Measurements from ENCODE around the gene PLEKHB1.
A peak's percentile ranks its signal among the peaks of the same experiment; 100 is the strongest.

The PLEKHB1 gene

DNA sequence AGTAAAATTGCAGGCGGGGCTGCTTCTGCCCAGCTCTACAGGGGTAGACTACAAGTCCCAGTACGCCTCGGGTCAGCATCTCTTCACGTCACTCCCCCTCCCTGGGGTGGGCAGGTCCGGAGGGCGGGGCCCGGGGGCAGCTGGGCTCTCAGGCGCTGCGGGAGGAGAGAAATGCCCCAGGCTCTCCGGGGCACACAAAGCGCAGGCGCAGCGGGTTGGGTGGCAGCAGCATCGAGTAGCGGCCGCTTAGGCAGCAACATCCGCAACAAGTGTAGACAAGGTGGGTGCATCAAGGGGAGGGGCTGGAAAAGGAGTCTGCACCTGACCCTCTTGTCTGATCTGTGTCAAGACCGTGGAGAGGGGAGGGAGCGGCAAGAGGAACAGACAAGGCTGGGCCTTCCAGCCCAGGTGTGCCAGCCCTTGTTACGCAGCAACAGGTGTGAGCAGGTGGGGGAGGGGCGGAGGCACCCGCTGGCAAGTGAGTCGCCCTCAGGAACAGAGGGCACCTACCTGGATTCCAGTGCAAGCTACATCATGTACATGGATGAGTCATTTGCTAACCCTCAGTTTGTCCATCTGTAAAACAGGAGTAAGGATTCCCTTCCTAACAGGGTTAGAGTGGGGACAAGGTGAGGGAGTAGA is 1.2 kb downstream of the PLEKHB1 start:
- DNase-seq, result peak; percentile 89 to 99 (median 96)
- intact Hi-C loops (cut with DNase I), result no loop called here

DNA sequence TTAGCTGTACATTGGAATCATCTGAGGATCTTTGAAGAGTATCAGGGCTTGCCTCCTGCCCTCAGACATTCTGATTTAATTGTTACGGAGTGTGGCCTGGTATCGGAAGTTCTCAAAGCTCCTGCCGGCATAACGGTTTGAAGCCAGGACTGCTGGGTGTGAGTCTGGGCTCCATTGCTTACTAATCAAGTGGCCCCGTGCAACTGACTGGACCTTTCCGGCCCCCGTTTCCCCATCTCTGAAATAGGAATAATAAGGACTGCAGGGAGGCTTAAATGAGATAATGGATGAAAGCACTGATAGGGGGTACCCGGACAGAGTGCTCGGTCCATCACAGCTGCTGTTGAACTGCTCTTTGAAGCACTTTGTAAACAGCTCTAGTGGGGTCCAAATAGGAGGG is 1.7 kb downstream of the PLEKHB1 start:
- DNase-seq, result peak in 1 of 10 donors; percentile 56
- intact Hi-C loops (cut with DNase I), result no loop called here

DNA sequence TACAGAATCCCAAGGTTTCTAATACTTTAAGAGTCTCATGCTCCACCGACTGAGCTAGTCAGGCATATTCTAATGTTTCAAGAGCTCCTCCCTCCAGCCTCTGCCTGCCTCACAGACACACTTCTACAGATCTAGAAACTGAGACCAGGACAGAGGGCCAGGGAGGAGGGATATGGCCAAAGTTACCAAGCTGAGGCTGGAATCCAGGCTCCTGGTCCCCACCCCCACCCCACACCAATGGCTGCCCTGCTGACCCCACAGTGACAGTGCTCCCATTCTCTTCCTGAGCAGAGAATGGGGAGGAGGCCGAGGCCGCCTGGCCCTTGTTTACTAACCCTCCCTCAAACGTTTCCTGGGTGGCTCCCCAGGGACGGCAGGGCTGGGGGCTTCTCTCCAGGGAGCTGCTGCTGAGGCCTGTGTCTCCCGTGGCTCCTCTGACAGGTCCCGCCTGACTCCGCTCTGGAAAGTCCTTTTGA is 2.2 kb downstream of the PLEKHB1 start:
- intact Hi-C loops (cut with DNase I), result no loop called here
- DNase-seq, result peak in 4 of 10 donors; percentile 17 to 83 (median 60)

DNA sequence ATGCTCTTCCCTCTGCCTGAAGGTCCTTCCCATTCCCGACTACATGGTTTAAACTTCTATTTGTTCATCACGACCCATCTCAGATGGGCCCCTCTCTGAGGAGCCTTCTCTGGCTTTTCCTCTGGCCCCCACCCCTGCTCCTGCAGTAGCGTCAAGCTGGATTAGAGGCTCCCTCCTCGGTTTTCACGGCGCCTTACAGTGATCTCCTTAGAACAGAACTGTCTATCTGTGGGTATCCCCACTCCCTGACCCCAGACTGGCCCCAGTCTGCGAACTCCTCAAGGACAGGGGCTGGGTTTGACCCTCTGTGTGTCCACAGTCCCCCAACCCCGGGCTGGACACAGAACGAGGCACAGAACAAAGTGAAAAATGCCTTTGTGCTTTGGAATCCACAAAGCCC is 2.8 kb downstream of the PLEKHB1 start:
- peak in 1 of 10 donors; percentile 73 for DNase-seq

DNA sequence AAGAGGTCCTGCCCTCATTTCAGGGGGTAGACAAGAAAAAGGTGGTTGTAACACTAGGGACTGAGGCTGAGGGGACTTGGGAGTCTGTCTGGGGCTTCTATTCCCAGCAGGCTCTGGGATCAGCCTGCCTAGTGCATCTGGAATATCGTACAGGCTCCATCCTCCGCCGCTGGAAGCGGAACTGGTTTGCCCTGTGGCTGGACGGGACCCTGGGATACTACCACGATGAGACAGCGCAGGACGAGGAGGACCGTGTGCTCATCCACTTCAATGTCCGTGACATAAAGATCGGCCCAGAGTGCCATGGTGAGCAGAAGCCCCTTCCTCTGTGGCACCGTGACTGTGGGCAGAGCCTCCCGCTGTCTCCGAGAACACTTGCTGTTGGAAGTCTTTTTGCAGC is 4.0 kb downstream of the PLEKHB1 start:
- intact Hi-C loops (cut with DNase I), result no loop called here
- DNase-seq, result peak in 1 of 10 donors; percentile 67

More for the DNA sequence above, 2.8 kb downstream of the PLEKHB1 start:
- intact Hi-C loops (cut with DNase I), result no loop called here

DNA sequence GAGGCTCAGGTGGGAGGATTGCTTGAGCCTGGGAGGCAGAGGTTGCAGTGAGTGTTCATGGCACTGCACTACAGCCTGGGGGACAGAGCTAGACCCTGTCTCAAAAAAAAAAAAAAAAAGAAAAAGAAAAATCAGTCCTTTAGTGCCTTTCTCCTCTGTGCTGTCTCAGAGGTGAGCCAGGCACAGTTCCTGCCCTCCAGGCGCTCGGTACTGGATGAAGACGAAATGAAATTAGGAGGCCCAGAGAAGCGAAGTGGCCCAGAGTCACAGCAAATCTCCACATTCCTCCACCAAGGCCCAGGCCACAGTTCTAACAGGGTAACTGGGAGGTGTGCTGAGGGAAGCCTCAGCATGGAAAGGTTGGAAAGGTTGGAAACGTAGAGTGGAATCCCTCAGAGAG is 4.9 kb downstream of the PLEKHB1 start:
- DNase-seq, result peak in 1 of 10 donors; percentile 67
- intact Hi-C loops (cut with DNase I), result no loop called here

DNA sequence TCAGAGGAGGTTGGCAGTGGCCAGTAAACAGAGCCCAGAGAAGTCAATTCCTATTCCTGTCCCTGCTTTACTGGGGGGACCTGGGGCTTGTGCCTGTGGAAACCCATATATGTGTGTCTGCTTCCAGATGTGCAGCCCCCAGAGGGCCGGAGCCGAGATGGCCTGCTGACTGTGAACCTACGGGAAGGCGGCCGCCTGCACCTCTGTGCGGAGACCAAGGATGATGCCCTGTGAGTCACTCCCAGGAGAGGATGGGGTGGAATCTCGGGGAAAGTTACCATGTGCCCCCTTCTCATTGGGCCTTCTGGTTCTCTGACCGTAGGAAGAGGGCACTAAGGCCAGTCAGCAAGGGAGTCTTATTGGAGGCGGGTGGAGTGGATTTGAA is 5.3 kb downstream of the PLEKHB1 start:
- intact Hi-C loops (cut with DNase I), result no loop called here
- peak in 1 of 10 donors; percentile 65 for DNase-seq

DNA sequence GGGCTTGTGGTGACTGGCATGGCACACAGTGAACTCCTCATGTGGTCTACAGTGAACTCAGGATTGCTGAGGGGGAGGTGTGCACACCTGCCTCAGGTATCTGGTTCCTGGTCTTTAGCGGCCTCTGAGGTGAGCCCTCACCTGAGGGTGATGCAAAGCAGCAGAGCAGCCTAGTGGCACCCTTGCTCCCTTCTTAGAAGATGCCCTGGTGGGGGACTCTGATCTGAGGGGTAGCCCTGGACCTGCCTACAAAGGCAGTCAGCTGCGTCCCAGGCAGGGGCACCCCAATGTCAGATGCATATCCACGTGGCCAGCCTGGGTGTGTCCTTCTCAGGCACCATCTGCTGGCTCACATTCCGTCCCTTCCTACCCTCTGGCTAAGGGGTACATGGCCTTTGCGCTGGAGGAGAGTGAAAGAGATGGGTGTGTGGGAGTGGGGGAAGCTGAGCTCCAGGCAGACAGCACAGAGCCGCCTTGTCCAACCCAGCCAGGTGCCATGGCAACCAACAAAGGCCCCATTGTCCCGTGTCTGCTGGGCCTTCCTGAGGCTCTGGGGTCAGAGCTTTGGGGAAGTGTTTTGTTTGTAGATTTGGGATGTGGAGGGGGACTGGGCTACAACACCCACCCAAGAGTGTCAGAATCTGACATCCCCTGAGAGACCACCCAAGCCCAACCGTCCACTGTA is 5.8 kb downstream of the PLEKHB1 start:
- peak; percentile 76 to 99 (median 91) for DNase-seq

DNA sequence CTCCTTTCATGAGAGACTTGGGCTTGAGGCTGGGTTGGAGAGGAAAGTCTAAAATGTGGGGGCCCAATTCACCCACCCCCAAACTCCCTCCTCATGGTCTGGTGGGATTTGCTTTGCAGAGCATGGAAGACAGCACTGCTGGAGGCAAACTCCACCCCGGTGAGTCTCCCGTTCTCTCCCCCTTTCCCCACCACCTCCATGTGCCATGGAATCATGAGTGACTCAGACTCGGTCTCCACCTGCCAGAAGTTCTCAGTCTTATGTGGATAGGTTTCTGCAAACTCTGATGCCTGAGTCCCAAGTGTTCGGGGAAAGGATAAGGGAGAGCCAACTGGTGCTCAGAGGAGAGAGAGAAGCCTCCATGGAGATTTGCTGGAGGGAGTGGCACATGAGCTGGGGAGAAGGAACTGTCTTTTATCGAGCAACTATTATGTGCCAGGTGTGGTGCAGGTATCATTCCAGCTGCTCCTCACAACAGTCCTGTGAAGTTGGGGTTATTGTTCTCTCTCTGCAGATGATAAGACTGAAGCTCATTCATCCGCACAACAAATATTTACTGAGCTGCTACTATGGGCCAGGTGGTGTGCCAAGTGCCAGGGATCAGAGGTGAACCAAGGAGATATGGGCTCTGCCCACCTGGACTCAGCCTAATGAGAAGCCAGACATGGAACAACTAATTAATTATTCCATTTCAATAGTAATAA is 6.6 kb downstream of the PLEKHB1 start:
- peak in 1 of 10 donors; percentile 75 for DNase-seq
- intact Hi-C loops (cut with DNase I), result no loop called here

More for the DNA sequence above, 5.8 kb downstream of the PLEKHB1 start:
- intact Hi-C loops (cut with DNase I), result no loop called here

DNA sequence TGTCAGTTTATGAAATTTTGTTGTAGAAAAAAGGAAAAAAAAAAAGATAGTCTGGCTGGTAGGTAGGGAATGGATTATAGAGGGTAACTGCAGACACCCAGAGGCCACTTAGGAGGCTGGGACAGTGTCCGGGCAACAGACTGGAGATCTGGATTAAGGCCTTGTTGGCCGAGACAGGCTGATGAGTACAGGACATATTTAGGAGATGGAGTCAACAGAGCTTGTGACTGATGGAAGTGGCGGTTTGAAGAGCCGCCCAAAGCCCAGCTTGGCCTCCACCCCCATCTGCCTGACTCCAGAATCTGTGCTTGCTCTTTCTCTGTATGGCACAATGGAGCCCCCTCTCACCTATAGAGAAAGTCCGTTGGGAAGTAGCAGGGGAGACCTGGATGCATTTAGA is 7.6 kb downstream of the PLEKHB1 start:
- intact Hi-C loops (cut with DNase I), result no loop called here
- DNase-seq, result peak in 1 of 10 donors; percentile 43

DNA sequence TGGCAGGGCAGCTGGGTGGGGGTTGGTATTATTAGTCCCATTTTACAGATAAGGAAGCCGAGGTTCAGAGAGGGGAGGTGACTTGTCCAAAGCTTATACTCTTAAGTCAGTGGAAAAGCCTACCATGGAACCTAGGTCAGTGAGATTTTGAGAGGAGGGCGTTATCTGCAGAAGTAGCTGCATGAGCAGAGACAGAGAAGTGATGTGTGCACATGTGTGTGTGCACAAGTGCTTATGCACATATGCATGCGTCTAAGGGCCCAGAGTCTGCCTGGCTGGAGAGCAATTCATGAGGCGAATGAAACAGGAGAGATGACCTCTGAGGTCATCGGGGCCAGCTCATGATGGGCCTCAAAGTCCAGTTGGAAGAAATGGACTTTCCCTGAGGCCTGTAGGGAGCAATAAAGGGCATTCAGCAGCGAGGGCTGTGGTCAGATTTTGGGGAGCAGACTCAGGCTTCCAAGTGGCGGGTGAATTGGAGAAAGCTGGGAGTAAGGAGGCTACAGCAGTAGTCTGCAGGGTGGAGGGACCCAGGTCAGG is 8.2 kb downstream of the PLEKHB1 start:
- peak in 1 of 10 donors; percentile 51 for DNase-seq
- intact Hi-C loops (cut with DNase I), result no loop called here

DNA sequence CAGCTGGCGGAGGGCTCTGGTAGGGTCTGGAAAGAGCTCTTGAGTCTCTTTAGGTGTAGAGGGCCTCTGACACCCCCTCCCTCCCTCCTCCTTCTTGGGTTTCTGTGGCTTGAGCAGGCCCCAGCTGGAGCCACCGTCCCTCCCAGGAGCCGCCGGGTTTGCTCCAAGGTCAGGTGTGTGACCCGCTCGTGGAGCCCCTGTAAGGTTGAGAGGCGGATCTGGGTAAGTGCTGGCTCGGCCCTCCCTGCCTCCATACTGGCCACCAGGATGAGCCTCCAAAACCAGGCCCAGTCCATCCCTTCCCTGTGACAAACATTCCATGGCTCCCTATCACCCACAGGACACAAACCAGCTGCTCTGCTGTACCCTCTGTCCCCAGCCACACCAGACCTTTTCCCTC is 9.3 kb downstream of the PLEKHB1 start:
- intact Hi-C loops (cut with DNase I), result no loop called here
- DNase-seq, result peak in 1 of 10 donors; percentile 53

DNA sequence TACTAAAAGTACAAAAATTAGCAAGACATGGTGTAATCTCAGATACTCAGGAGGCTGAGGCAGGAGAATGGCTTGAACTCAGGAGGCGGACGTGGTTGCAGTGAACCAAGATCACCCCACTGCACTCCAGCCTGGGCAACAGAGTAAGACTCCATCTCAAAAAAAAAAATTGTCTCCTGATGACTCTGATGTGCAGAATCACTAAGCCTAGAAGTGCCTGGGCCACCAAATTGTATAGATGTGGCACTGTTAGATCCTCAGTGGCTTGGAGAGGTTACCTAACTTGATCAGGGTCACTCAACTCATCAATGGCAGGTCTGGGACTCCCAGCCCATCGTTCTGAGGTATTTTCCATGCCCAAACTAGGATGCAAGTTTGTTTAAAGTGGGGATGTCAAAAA is 10.6 kb downstream of the PLEKHB1 start:
- peak in 1 of 10 donors; percentile 5 for DNase-seq
- intact Hi-C loops (cut with DNase I), result no loop called here

DNA sequence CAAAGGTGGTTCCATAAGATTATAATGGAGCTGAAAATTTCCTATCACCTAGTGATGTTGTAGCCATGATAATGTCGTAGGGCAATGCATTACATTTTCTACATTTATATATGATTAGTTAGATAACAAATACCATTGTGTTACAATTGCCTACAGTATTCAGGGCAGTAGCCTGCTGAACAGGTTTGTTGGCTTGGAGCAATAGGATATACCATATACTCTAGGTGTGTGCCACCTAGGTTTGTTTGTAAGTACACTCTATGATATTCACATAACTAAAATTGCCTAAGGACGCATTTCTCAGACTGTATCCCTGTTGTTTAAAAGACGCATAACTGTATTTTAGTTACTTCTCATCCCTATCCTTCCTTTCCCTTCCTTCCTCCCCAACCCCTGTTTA is 13.6 kb downstream of the PLEKHB1 start:
- no peak for DNase-seq
- intact Hi-C loops (cut with DNase I), result loop anchor here (5.0 kb wide), 2 partner anchors 258 to 353 kb away; partner anchors contain the start of gene ARHGEF17

DNA sequence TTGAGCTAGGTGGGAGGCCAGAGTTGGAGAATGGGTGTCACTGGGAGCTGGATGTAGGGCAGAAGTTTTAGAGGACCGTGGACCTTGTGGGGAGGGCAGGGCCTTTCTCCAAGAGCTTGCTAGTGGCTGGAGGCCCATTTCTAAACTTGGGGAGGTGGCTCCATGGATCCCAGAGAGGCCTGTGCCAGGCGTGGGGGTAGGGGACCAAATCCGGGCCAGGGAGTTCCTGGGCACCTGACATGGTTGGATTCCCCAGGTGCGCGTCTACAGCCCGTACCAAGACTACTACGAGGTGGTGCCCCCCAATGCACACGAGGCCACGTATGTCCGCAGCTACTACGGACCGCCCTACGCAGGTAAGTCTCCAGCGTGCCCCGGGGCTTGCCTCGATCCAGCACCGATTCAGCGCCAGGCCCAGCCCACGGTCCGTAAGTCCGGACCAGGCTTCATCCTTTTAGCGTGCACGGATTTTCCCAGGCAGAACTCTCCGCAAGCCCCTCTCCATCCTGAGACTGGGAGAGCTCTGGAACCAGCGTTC is 14.2 kb downstream of the PLEKHB1 start:
- intact Hi-C loops (cut with DNase I), result loop anchor here (1.0 to 5.0 kb wide), 3 partner anchors 35 to 353 kb away; partner anchors contain the start of gene ARHGEF17
- no peak for DNase-seq

DNA sequence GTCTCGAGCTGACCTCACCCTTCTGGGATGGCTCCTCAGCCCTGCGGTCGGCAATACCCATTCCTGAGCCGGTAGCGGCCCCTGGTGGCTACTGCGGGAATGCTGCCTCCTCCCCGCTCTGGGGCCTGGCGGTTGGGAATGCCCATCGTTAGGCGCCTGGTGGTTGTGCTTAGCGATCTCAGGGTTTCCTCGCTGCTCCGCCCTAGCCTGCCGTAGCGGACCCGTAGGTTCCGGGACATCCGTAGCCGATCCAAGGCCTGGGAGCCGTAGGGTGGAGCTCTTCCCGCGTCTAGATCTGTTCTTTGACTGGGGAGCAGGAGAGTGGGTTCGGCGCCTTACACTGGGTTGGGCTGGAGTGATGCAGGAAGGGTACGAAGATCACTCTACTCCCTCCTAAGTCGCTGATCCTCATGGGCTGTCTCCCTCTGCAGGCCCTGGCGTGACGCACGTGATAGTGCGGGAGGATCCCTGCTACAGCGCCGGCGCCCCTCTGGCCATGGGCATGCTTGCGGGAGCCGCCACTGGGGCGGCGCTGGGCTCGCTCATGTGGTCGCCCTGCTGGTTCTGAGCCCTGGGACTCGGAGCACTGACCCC is 14.8 kb downstream of the PLEKHB1 start:
- DNase-seq, result peak; percentile 86 to 99 (median 96)
- intact Hi-C loops (cut with DNase I), result loop anchor here (1.0 to 5.0 kb wide), 3 partner anchors 36 to 354 kb away; partner anchors contain the start of gene ARHGEF17

DNA sequence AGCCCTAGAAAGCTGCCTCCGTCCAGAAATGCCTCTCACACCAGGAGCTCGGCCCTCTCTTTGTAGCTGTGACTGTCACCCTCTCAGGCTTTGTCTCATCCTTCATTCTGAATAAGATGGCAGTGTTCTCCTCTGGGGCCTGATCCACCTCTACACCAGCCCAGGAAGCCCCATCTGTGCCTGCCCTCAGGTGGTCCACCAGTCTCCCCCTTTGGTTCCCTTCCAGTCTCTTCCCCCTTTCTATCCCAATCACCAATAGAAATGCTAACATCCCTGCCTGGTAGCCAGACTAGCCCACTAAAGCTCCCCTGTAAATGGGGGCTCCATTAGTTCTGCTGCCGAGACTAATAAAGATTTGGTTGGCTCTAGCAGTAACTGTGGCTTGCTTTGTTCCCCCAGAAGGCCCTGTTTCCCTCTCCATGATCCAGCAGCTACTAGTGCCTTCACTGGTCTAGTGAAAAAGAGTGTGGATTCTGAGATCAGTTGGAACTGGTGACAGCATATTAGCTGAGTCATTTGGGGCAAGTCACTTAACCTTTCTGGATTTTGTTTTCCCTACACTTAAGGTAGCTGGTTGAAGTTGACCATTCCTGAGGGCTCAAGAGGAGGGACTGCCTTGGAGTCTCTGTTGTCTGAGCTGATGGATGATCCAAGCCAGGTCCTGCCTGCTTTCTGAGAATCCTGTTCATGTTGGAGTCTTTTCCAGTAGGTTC is 16.2 kb downstream of the PLEKHB1 start:
- intact Hi-C loops (cut with DNase I), result loop anchor here (5.0 kb wide), 2 partner anchors 260 to 355 kb away; partner anchors contain the start of gene ARHGEF17
- DNase-seq, result peak in 1 of 10 donors; percentile 59

DNA sequence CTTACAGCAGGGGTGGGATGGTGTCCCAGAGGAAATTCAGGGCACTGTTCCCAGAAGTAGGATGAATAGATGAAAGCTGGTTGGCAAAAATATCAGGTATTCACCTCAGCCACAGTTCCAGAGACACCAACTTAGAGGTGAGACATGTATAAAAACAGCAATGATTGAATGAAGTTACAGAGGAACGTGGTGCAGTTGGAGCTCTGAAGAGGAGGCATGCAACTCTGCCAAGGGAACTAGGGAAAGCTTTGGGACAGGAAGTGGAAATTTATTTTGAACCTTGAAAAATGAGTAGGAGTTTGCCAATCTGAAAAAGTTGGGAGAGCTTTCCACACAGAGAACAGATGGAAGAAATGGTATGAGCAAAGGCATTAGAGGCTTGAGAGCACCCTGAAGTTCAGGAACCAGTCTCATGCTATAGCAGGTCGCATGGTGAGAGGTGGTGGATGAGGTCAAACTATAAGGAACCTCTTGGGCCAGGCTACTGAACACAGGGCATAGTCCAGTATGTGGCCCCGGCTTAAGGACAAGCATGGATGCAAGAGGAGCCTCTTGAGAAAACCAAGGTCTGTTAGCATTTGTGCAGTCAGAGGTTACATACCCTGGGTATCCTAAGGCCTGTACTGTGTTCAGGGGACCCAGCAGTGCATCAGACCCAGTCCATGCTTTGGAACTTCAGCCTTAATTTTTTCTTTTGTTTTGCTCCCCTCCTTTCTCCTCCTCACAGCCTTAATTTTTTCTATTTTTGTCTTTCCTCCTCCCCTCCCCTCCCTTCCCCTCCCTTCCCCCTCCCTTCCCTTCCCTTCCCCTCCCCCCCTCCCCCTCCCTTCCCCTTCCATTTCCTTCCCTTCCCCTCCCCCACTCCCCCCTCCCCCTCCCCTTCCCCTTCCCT is 17.5 kb downstream of the PLEKHB1 start:
- intact Hi-C loops (cut with DNase I), result loop anchor here (5.0 kb wide), 2 partner anchors 262 to 357 kb away; partner anchors contain the start of gene ARHGEF17
- DNase-seq, result peak in 1 of 10 donors; percentile 49

Measured in posterior cingulate gyrus (tissue), 11 donors.